H1 (cell line): ENCODE data around the gene LCOR. TPM values are rescaled to one million over a fixed set of nuclear protein-coding genes. Genes with fewer than 3 reads are reported as not detected.

Experiments
- CTCF ChIA-PET: fragments of 300-600 bp; sonication (Branson Sonifier 250); formaldehyde crosslinking; loops from one replicate; lab custom pipeline; 2021; ENCODE audit not compliant: partially characterized antibody; lab: Charles Lee
- POLR2A ChIA-PET: fragments of 300-600 bp; sonication (Branson Sonifier 250); formaldehyde crosslinking; loops from one replicate; lab custom pipeline; 2021; ENCODE audit warnings: inconsistent platforms; ENCODE audit not compliant: partially characterized antibody; lab: Charles Lee
- DNase-seq, 2 experiments: peaks; one replicate each; pipeline versions ENCODE4 v3.0.0 to v3.0.0-alpha.2; 2010 to 2022; ENCODE audit warnings: low spot score in 2 of 2, low read depth in 1 of 2, mixed read lengths in 1 of 2
- FAIRE-seq: peaks from 2 replicates; lab custom pipeline; 2011; peaks lifted over from hg19 to GRCh38; lab: Jason Lieb, UNC
- H2AFZ ChIP-seq: 2 replicates; pipeline ENCODE4 v1.8.1; 2012; ENCODE audit warnings: low read length, inconsistent platforms
- H2AK5ac ChIP-seq: 2 replicates; pipeline ENCODE4 v1.6.1; 2013; ENCODE audit warnings: low read depth, low read length
- H2BK120ac ChIP-seq: replicated peaks from 2 replicates; pipeline ENCODE3; 2013; ENCODE audit warnings: low read depth, low read length, inconsistent platforms
- H2BK12ac ChIP-seq: 2 replicates; pipeline ENCODE4 v1.6.1; 2013; ENCODE audit warnings: low read depth, low read length
- H2BK15ac ChIP-seq: 2 replicates; pipeline ENCODE4 v1.6.1; 2013; ENCODE audit warnings: low read length
- H2BK20ac ChIP-seq: 2 replicates; pipeline ENCODE4 v1.6.1; 2013; ENCODE audit warnings: low read length
- H2BK5ac ChIP-seq: 2 replicates; pipeline ENCODE4 v1.6.1; 2013; ENCODE audit warnings: low read depth, low read length
- H3K14ac ChIP-seq: 2 replicates; pipeline ENCODE4 v1.6.1; 2013; ENCODE audit warnings: inconsistent platforms; ENCODE audit not compliant: insufficient read length
- H3K18ac ChIP-seq: 2 replicates; pipeline ENCODE4 v1.6.1; 2013; ENCODE audit warnings: low read length; ENCODE audit errors: extremely low read depth
- H3K23ac ChIP-seq: 2 replicates; pipeline ENCODE4 v1.6.1; 2013; ENCODE audit warnings: inconsistent platforms; ENCODE audit not compliant: insufficient read length
- H3K23me2 ChIP-seq: 2 replicates; pipeline ENCODE4 v1.6.1; 2013; ENCODE audit warnings: low read depth, low read length
- H3K27ac ChIP-seq: 2 replicates; pipeline ENCODE4 v1.6.1; 2011; ENCODE audit warnings: low read depth, low read length, inconsistent platforms
- H3K27me3 ChIP-seq, 4 experiments: replicated peaks in 1 of 4; 1 replicate in 1 of 4; 2 replicates in 3 of 4; pipeline versions ENCODE4 v1.6.1 to v1.8.1; 2011 to 2013; ENCODE audit warnings: low read length in 3 of 4, mild to moderate bottlenecking in 3 of 4, inconsistent platforms in 2 of 4, mixed read lengths in 2 of 4, moderate library complexity in 1 of 4; ENCODE audit not compliant: control insufficient read depth in 3 of 4, insufficient read depth in 3 of 4; ENCODE audit errors: extremely low read depth in 1 of 4
- H3K36me3 ChIP-seq, 4 experiments: 2 replicates each; pipeline versions ENCODE4 v1.6.1 to v1.8.1; 2011 to 2013; ENCODE audit warnings: mild to moderate bottlenecking in 4 of 4, low read length in 3 of 4, moderate library complexity in 2 of 4, control low read depth in 1 of 4, inconsistent platforms in 1 of 4; ENCODE audit not compliant: insufficient read depth in 4 of 4, control insufficient read depth in 2 of 4
- H3K4ac ChIP-seq: replicated peaks from 2 replicates; pipeline ENCODE3; 2013; ENCODE audit warnings: low read length, low read depth, mixed read lengths, inconsistent platforms; ENCODE audit not compliant: insufficient read length
- H3K4me1 ChIP-seq, 4 experiments: replicated peaks in 1 of 4; 1 replicate in 1 of 4; 2 replicates in 3 of 4; pipeline versions ENCODE4 v1.6.1 to v1.8.1; 2011 to 2013; ENCODE audit warnings: low read length in 3 of 4, inconsistent platforms in 2 of 4, mixed read lengths in 1 of 4; ENCODE audit not compliant: insufficient read depth in 4 of 4, control insufficient read depth in 3 of 4
- H3K4me2 ChIP-seq, 2 experiments: 2 replicates each; pipeline versions ENCODE4 v1.6.1 to v1.8.1; 2011 to 2013; ENCODE audit warnings: low read depth in 2 of 2, low read length in 2 of 2, control low read depth in 1 of 2, inconsistent platforms in 1 of 2, mild to moderate bottlenecking in 1 of 2; ENCODE audit not compliant: insufficient read depth in 1 of 2
- H3K4me3 ChIP-seq, 4 experiments: fragments of 200-600, 300-600 bp in 1 of 4; sonication (generic), shearing (Covaris generic), sonication (Bioruptor Twin) in 1 of 4; 2 replicates each; pipeline versions ENCODE4 v1.5.1 to v1.8.1; 2011 to 2016; ENCODE audit warnings: low read length in 4 of 4, low read depth in 3 of 4, control low read depth in 2 of 4, inconsistent platforms in 2 of 4, mild to moderate bottlenecking in 2 of 4, mixed read lengths in 1 of 4, moderate library complexity in 1 of 4; ENCODE audit not compliant: insufficient read depth in 2 of 4; ENCODE audit errors: extremely low read depth in 1 of 4
- H3K56ac ChIP-seq: replicated peaks from 2 replicates; pipeline ENCODE3; 2013; ENCODE audit warnings: low read depth, mild to moderate bottlenecking, mixed read lengths, low read length, inconsistent platforms; ENCODE audit not compliant: insufficient read length
- H3K79me1 ChIP-seq: 2 replicates; pipeline ENCODE4 v1.6.1; 2013; ENCODE audit warnings: low read depth, low read length, control low read depth
- H3K79me2 ChIP-seq, 2 experiments: 2 replicates each; pipeline versions ENCODE4 v1.6.1 to v1.8.1; 2012 to 2013; ENCODE audit warnings: low read length in 2 of 2, mild to moderate bottlenecking in 2 of 2, inconsistent platforms in 1 of 2; ENCODE audit not compliant: insufficient read depth in 2 of 2, control insufficient read depth in 1 of 2
- H3K9ac ChIP-seq, 4 experiments: replicated peaks in 1 of 4; 1 replicate in 1 of 4; 2 replicates in 3 of 4; pipeline versions ENCODE4 v1.6.1 to v1.8.1; 2011 to 2013; ENCODE audit warnings: low read depth in 3 of 4, low read length in 3 of 4, control low read depth in 2 of 4, mild to moderate bottlenecking in 2 of 4, moderate library complexity in 2 of 4, inconsistent platforms in 1 of 4; ENCODE audit errors: extremely low read depth in 1 of 4
- H3K9me3 ChIP-seq, 2 experiments: 2 replicates each; pipeline versions ENCODE4 v1.6.1 to v1.8.1; 2012 to 2013; ENCODE audit warnings: mild to moderate bottlenecking in 2 of 2, moderate library complexity in 2 of 2, control low read depth in 1 of 2, inconsistent platforms in 1 of 2, low read depth in 1 of 2, low read length in 1 of 2, mixed read lengths in 1 of 2; ENCODE audit not compliant: insufficient read depth in 2 of 2
- H4K20me1 ChIP-seq, 2 experiments: replicated peaks in 1 of 2; 2 replicates each; pipeline versions ENCODE3 to v1.8.1; 2011 to 2013; ENCODE audit warnings: inconsistent platforms in 2 of 2, low read length in 2 of 2, mild to moderate bottlenecking in 1 of 2; ENCODE audit not compliant: insufficient read depth in 2 of 2, control insufficient read depth in 1 of 2
- H4K5ac ChIP-seq: 2 replicates; pipeline ENCODE4 v1.6.1; 2013; ENCODE audit warnings: low read length, low read depth, mixed read lengths, inconsistent platforms; ENCODE audit not compliant: insufficient read length
- H4K8ac ChIP-seq: 2 replicates; pipeline ENCODE4 v1.8.0; 2013; ENCODE audit warnings: mild to moderate bottlenecking, moderate library complexity, low read length, inconsistent platforms; ENCODE audit not compliant: insufficient read depth; ENCODE audit errors: extremely low read depth
- H4K91ac ChIP-seq: replicated peaks from 2 replicates; pipeline ENCODE3; 2013; ENCODE audit warnings: low read length, mixed read lengths, inconsistent platforms; ENCODE audit not compliant: insufficient read length
- BCL11A ChIP-seq, 2 experiments: IDR thresholded peaks; one replicate each; pipeline ENCODE4 v1.6.1; 2011; ENCODE audit warnings: low read depth in 2 of 2, low read length in 2 of 2, mild to moderate bottlenecking in 2 of 2
- CBX8 ChIP-seq: fragments of 300-800, 300-1000 bp; sonication (generic); IDR thresholded peaks from 2 replicates; pipeline ENCODE4 v1.7.1; 2016; ENCODE audit warnings: low read depth, low read length, borderline replicate concordance
- CTCF ChIP-seq, 3 experiments: IDR thresholded peaks; 1 replicate in 2 of 3; 2 replicates in 1 of 3; pipeline versions ENCODE4 v1.5.1 to v1.6.1; 2011; ENCODE audit warnings: low read length in 3 of 3, mild to moderate bottlenecking in 3 of 3, inconsistent platforms in 2 of 3, low read depth in 1 of 3, moderate library complexity in 1 of 3; ENCODE audit not compliant: insufficient read depth in 1 of 3; ENCODE audit errors: control extremely low read depth in 1 of 3
- KDM1A ChIP-seq: fragments of 200-600, 300-600 bp; sonication (generic); IDR thresholded peaks from 2 replicates; pipeline ENCODE4 v1.7.1; 2016; ENCODE audit warnings: mild to moderate bottlenecking, low read length, borderline replicate concordance
- PHF8 ChIP-seq: fragments of 200-600 bp; sonication (generic); conservative IDR thresholded peaks from 2 replicates; pipeline ENCODE4 v1.7.1; 2012; ENCODE audit warnings: low read depth, mild to moderate bottlenecking, inconsistent platforms, low read length, moderate library complexity
- SIN3A ChIP-seq, 2 experiments: IDR thresholded peaks in 1 of 2; conservative IDR thresholded peaks in 1 of 2; 2 replicates each; pipeline ENCODE4 v1.6.1; 2011 to 2012; ENCODE audit warnings: low read length in 2 of 2, improper control_type of control experiment in 1 of 2, low read depth in 1 of 2, mild to moderate bottlenecking in 1 of 2
- SRF ChIP-seq: IDR thresholded peaks from 2 replicates; pipeline ENCODE4 v1.6.1; 2011; ENCODE audit warnings: mild to moderate bottlenecking, low read depth, low read length, moderate library complexity
- ZNF274 ChIP-seq: IDR thresholded peaks from 2 replicates; pipeline ENCODE4 v1.7.0; 2012; ENCODE audit warnings: low read length, borderline replicate concordance; ENCODE audit errors: extremely low read depth
- WGBS, 2 experiments: shearing (Covaris generic) in 1 of 2; methylation state at CpG; one replicate each; pipeline versions ENCODE4 v1.1.6 to v1.1.7; 2013 to 2015; ENCODE audit warnings: low lambda C conversion rate in 2 of 2, mixed read lengths in 2 of 2, inconsistent platforms in 1 of 2, low coverage in 1 of 2, missing lambda C conversion rate in 1 of 2; ENCODE audit not compliant: insufficient replicate concordance in 2 of 2, insufficient coverage in 1 of 2, insufficient read length in 1 of 2; ENCODE audit errors: extremely low coverage in 1 of 2, missing lambda C conversion rate in 1 of 2; 5-methylcytosine and 5-hydroxymethylcytosine counted together
- polyA plus RNA-seq, 7 experiments: library from polyadenylated mRNA; depleted of rRNA in 3 of 7; stranded (reverse) in 5 of 7; unstranded in 2 of 7; fragments of >200 nt in 5 of 7; fragments of 200-250 nt in 2 of 7; gene quantifications; 1 replicate in 5 of 7; 2 replicates in 1 of 7; 4 replicates in 1 of 7; pipeline versions ENCODE4 v1.2.1 to v1.2.3, GENCODE V29; 2011 to 2013; ENCODE audit warnings: missing spikeins in 2 of 7, mixed read lengths in 2 of 7
- total RNA-seq: library from RNA; stranded (reverse); fragmentation: NEBNext Ultra II Directional; extraction: Animal tissue kit (Norgen Biotek cat#: 25700); gene quantifications from 2 replicates; pipeline ENCODE4 v1.2.1, GENCODE V29; 2021

The LCOR gene
- total and polyA plus RNA-seq, 2 of the 8 experiments (the other 6 are each of a cell fraction or from before 2014, with no cell fraction given), result 4.7 to 25.5 TPM

GRCh38 chr10:96922978-96923948 lies 91.2 kb downstream of the LCOR start:
- peaks cover 0 to 2% (median 1%) of the 10 kb centered on the region in 4 experiments; a peak in 3 of 8 replicates for H3K36me3 ChIP-seq
- H3K27me3 ChIP-seq, result peaks cover 0 to 1% (median 0%) of the 10 kb centered on the region in 4 experiments; a peak in 1 of 7 replicates
- H3K9ac ChIP-seq, result no peak overlapping the region
- H4K20me1 ChIP-seq, result no peaks in the 10 kb centered on the region
- H4K91ac ChIP-seq, result no peak overlapping the region
- H3K4me3 ChIP-seq, result no peak overlapping the region
- POLR2A ChIA-PET, result interaction anchor here (0.7 to 1.1 kb wide), 3 partner anchors 9 to 71 kb away, joined by 3 read pairs; no protein-coding TSS in a partner anchor
- H3K4ac ChIP-seq, result no peak overlapping the region
- H3K27ac ChIP-seq, result no peak overlapping the region
- H4K5ac ChIP-seq, result no peak overlapping the region
- no peaks in the 10 kb centered on the region for H3K23me2 ChIP-seq
- no peaks in the 10 kb centered on the region for H3K79me1 ChIP-seq
- no peak overlapping the region for H4K8ac ChIP-seq
- no peak overlapping the region for H2BK5ac ChIP-seq
- no peak overlapping the region for H2AFZ ChIP-seq
- H3K23ac ChIP-seq, result no peak overlapping the region
- H2BK20ac ChIP-seq, result no peak overlapping the region
- WGBS, 2 experiments, result 92% methylated on average over 3 of the region's 3 CpGs; no CpG with 5 or more reads in 1 of the 2 experiments
- no peak overlapping the region for H3K18ac ChIP-seq
- no peak for DNase-seq
- H3K79me2 ChIP-seq, result peaks cover 0 to 7% of the 10 kb centered on the region in 2 experiments; a peak in 1 of 4 replicates
- no peak overlapping the region for H2BK12ac ChIP-seq
- no peak overlapping the region for H2AK5ac ChIP-seq
- no peak overlapping the region for H2BK15ac ChIP-seq
- no peaks in the 10 kb centered on the region for H3K9me3 ChIP-seq
- CTCF ChIA-PET, result interaction anchor here (0.6 to 1.5 kb wide), 2 partner anchors 102 to 134 kb away, joined by 3 to 4 read pairs; no protein-coding TSS in a partner anchor
- H3K56ac ChIP-seq, result no peak overlapping the region
- H3K14ac ChIP-seq, result no peak overlapping the region
- H3K4me2 ChIP-seq, result no peak overlapping the region
- FAIRE-seq, result no peak
- no peaks in the 10 kb centered on the region for H3K4me1 ChIP-seq
- H2BK120ac ChIP-seq, result no peak overlapping the region
- TF ChIP-seq CTCF (IDR thresholded peaks at IDR 0.05; ENCODE audit: control extremely low read depth in 1 of 3, insufficient read depth in 1 of 3, low read depth in 1 of 3, low read length in 3 of 3), result no peak
- TF ChIP-seq SRF, result no peak
- TF ChIP-seq BCL11A (IDR thresholded peaks at IDR 0.05; ENCODE audit: low read depth in 2 of 2, low read length in 2 of 2), result no peak
- no peak for TF ChIP-seq KDM1A
- TF ChIP-seq SIN3A (conservative IDR thresholded peaks at IDR 0.05 in 1 of 2, IDR thresholded peaks at IDR 0.05 in 1 of 2; ENCODE audit: low read depth in 1 of 2, low read length in 2 of 2), result no peak
- TF ChIP-seq CBX8, result no peak
- no peak for TF ChIP-seq PHF8
- TF ChIP-seq ZNF274, result no peak
